ENCODE data around the gene ACAD8. TPM values are rescaled to one million over a fixed set of nuclear protein-coding genes. Genes with fewer than 3 reads are reported as not detected.
"Not testable (repeated sequence)": the region's sequence is repeated elsewhere in the genome, so short reads cannot be mapped to it uniquely, and the experiment has no call there.

ACAD8 gene
- total RNA-seq, 1 donor from 2014 or later = 23.1 TPM

DNA sequence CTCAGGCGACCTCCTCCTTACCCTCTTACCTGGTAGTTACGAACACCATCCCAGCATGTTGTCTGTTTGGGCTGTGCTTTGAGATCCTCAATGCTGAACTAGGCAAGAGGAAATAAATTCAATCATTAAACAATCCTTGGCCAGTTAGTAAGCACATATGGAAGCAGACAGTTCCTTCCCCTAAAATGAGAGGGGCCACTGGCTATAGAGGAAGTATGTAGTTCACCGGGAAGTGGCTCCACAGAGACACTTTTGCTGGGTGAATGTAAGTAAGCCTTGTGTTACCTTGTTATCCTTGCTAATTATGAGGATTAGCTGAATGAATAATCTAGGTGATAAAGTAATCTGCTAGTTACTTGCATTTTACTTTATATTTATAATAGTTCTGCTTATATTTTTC lies 3.1 kb upstream of the ACAD8 start:
- ATAC-seq (ENCODE audit: low read depth) (no peak), DNase-seq (no peak)
- Mint-ChIP-seq H3K27ac (no peak overlapping the region), H3K9me3 (no peaks in the 10 kb centered on the region), H3K4me1 (peaks cover 22% of the 10 kb centered on the region), H3K36me3 (ENCODE audit: low read depth) (peaks cover 49% of the 10 kb centered on the region), H3K4me3 (no peak overlapping the region), H3K27me3 (no peaks in the 10 kb centered on the region)
- ChIA-PET POLR2A (no interaction called here), CTCF (no interaction called here)
- intact Hi-C loops (cut with micrococcal nuclease) = no loop called here
- TF ChIP-seq, protein P1, sequence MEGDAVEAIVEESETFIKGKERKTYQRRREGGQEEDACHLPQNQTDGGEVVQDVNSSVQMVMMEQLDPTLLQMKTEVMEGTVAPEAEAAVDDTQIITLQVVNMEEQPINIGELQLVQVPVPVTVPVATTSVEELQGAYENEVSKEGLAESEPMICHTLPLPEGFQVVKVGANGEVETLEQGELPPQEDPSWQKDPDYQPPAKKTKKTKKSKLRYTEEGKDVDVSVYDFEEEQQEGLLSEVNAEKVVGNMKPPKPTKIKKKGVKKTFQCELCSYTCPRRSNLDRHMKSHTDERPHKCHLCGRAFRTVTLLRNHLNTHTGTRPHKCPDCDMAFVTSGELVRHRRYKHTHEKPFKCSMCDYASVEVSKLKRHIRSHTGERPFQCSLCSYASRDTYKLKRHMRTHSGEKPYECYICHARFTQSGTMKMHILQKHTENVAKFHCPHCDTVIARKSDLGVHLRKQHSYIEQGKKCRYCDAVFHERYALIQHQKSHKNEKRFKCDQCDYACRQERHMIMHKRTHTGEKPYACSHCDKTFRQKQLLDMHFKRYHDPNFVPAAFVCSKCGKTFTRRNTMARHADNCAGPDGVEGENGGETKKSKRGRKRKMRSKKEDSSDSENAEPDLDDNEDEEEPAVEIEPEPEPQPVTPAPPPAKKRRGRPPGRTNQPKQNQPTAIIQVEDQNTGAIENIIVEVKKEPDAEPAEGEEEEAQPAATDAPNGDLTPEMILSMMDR (IDR thresholded peaks at IDR 0.05) = no peak

DNA sequence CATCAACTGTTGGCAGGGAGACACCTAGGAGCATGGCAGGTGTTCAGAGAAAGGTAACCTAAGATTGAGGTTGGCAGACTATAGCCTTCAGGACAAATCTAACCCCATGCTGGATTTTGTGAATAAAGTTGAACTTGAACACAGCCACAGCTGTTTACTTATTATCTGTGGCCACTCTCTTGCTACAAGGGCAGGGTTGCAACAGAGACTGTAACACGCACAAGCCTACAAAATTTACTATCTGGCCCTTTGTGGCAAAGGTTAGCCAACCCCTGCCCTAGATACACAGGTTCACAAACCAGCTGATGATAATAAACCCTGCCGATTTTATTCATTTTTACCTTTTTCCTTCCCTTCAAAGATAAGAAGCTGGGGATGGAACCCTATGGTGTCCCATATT lies 2.7 kb upstream of the ACAD8 start:
- H3K9me3 Mint-ChIP-seq = no peaks in the 10 kb centered on the region
- DNase-seq = no peak
- H3K27ac Mint-ChIP-seq = no peak overlapping the region
- no peak for ATAC-seq (ENCODE audit: low read depth)
- intact Hi-C loops (cut with micrococcal nuclease) = no loop called here
- H3K27me3 Mint-ChIP-seq = no peaks in the 10 kb centered on the region
- H3K36me3 Mint-ChIP-seq (ENCODE audit: low read depth) = peaks cover 49% of the 10 kb centered on the region
- TF ChIP-seq, protein P1 (IDR thresholded peaks at IDR 0.05) = no peak
- H3K4me3 Mint-ChIP-seq = no peak overlapping the region
- peaks cover 22% of the 10 kb centered on the region for H3K4me1 Mint-ChIP-seq
- ChIA-PET POLR2A (no interaction called here), CTCF (interaction anchor here (0.8 kb wide), 1 partner anchor 43 kb away, joined by 3 read pairs; no protein-coding TSS in a partner anchor)

DNA sequence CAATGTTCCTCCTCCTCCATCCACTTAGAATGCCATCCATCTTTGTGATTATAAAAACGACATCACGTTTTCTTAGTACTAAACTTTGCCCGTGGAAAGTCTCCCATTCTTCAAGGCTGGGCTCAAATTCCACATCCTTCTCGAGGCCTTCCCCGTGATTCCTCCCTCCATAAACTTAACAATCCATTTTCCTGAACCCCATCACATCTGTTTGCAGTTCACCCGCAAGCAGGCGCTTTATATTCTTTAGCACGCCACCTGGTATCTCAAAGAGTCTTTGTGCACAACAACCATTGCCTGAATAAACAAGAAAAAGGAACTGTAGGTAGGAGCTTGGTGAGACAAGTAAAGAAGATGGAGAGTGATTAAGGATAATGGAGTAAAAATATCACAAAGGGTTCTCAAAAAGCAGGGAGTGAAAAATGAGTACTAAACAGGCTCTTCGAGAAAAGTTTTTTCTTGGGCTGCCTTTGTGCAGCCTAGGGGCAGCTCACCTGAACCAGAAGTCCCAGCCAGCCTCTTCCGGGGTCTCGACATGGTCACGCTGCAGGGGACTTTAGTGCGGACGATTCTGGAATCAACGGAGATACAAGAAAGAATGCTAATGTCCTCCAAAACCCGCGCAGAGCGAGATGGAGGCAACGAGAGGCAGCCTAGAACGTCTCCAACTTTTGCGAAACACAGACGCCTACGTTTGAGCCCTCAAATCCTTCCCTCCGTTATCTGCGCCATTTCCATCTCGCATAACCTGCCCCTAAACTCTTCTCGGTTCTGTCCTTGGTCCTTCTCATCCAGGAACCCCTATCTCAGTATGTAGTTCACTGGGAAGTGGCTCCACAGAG lies 801 bp upstream of the ACAD8 start:
- H3K36me3 Mint-ChIP-seq (ENCODE audit: low read depth) = peaks cover 40% of the 10 kb centered on the region
- ATAC-seq (ENCODE audit: low read depth) = peak; percentile 7
- peak overlapping the region; percentile 95 for H3K4me3 Mint-ChIP-seq
- no peaks in the 10 kb centered on the region for H3K9me3 Mint-ChIP-seq
- DNase-seq = no peak
- H3K27me3 Mint-ChIP-seq = no peaks in the 10 kb centered on the region
- peak overlapping the region; percentile 77 for H3K27ac Mint-ChIP-seq
- CTCF ChIA-PET = interaction anchor here (1.0 kb wide), 1 partner anchor 19 kb away, joined by 3 read pairs; no protein-coding TSS in a partner anchor
- POLR2A ChIA-PET = interaction anchor here (1.6 to 3.0 kb wide), 2 partner anchors 24 to 28 kb away, joined by 13 to 37 read pairs; partner anchors contain the start of genes NCAPD3 and VPS26B
- peaks cover 22% of the 10 kb centered on the region for H3K4me1 Mint-ChIP-seq
- TF ChIP-seq, protein P1 (IDR thresholded peaks at IDR 0.05) = no peak
- intact Hi-C loops (cut with micrococcal nuclease) = loop anchor here (1.0 to 2.0 kb wide), 7 partner anchors 24 to 295 kb away; partner anchors contain the start of genes GLB1L2, GLB1L3, JAM3 and VPS26B

DNA sequence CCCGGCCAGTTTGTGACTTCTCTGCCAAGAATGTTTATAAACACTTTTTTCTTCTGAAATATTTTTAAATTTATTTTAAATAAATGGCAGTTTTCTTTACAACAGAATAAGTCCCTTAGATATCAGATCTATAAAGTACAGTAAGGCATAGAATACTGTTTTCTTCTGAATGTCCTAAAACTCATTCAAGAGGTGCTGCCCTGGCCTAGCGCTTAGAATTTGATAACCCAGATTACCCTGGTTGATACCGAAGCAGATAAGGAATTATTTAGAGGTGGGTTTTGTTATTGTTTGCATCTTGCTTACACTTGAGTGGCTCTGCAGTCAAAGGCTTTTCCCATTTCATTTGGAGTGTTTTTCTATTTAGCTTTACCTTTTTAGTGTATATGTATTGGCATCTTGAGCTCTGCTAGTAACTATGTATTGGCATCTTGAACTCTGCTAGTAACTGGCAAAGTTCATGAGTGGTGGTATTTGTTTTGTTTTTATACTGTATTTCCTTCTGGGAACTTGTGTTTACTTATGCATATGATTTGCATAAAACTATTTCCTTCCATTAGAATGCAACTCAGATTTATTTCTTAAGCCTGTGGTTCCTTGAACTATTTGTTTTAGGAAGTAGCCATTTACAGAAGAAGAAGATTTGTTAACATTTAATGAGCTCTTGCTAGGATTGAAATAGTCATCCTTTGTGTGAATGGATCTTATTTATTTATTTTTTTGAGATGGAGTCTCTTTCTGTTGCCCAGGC lies 1.2 kb downstream of the ACAD8 start:
- ATAC-seq (ENCODE audit: low read depth) = no peak
- no peak for DNase-seq
- H3K4me3 Mint-ChIP-seq = peak overlapping the region; percentile 95
- no peaks in the 10 kb centered on the region for H3K27me3 Mint-ChIP-seq
- intact Hi-C loops (cut with micrococcal nuclease) = no loop called here
- no peaks in the 10 kb centered on the region for H3K9me3 Mint-ChIP-seq
- no peak overlapping the region for H3K27ac Mint-ChIP-seq
- CTCF ChIA-PET = interaction anchor here (0.9 kb wide), 1 partner anchor 21 kb away, joined by 3 read pairs; the partner anchor contains the start of gene GLB1L3
- TF ChIP-seq, protein P1 (IDR thresholded peaks at IDR 0.05) = no peak
- H3K36me3 Mint-ChIP-seq (ENCODE audit: low read depth) = peaks cover 37% of the 10 kb centered on the region
- POLR2A ChIA-PET = interaction anchor here (1.2 to 3.0 kb wide), 3 partner anchors 21 to 30 kb away, joined by 3 to 37 read pairs (median 13); partner anchors contain the start of genes GLB1L3, NCAPD3 and VPS26B
- H3K4me1 Mint-ChIP-seq = peaks cover 22% of the 10 kb centered on the region

DNA sequence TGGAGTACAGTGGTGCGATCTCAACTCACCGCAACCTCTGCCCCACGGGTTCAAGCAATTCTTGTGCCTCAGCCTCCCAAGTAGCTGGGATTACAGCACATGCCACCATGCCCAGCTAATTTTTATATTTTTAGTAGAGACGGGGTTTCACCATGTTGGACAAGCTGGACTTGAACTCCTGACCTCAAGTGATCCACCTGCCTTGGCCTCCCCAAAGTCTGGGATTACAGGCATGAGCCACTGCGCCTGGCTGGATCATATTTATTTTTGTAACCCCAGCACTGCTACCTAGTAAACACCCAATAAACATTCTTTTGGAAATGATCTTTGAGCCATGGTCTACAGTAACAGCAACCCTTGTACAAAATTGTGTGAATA lies 1.8 kb downstream of the ACAD8 start:
- H3K27ac Mint-ChIP-seq; intact Hi-C loops (cut with micrococcal nuclease); DNase-seq; CTCF ChIA-PET; ATAC-seq (ENCODE audit: low read depth); H3K27me3 Mint-ChIP-seq; H3K9me3 Mint-ChIP-seq; H3K4me3 Mint-ChIP-seq: not testable (repeated sequence)
- Mint-ChIP-seq H3K36me3 (ENCODE audit: low read depth) (peaks cover 37% of the 10 kb centered on the region), H3K4me1 (peaks cover 22% of the 10 kb centered on the region)
- POLR2A ChIA-PET = interaction anchor here (3.0 kb wide), 1 partner anchor 31 kb away, joined by 37 read pairs; the partner anchor contains the start of genes NCAPD3 and VPS26B
